HFFc6 (cell line): ENCODE results near the gene MYO18A. TPM values are rescaled to one million over a fixed set of nuclear protein-coding genes. Genes with fewer than 3 reads are reported as not detected.

Experiments
- DNase-seq: peaks from one replicate; pipeline ENCODE4 v3.0.0-alpha.2; 2018
- H3K27ac Mint-ChIP-seq: 2 replicates; pipeline ENCODE4 v1.8.0; 2020; ENCODE audit warnings: mild to moderate bottlenecking, mixed read lengths
- H3K27me3 Mint-ChIP-seq: 2 replicates; pipeline ENCODE4 v1.8.0; 2021; ENCODE audit warnings: mild to moderate bottlenecking, moderate library complexity, mixed read lengths; ENCODE audit not compliant: insufficient read depth
- H3K36me3 Mint-ChIP-seq: 2 replicates; pipeline ENCODE4 v1.8.0; 2021; ENCODE audit warnings: low read depth, mixed read lengths
- H3K4me1 Mint-ChIP-seq: 2 replicates; pipeline ENCODE4 v1.8.0; 2020; ENCODE audit warnings: low read depth, mixed read lengths
- H3K4me3 Mint-ChIP-seq: 2 replicates; pipeline ENCODE4 v1.8.0; 2020; ENCODE audit warnings: mild to moderate bottlenecking, moderate library complexity, mixed read lengths
- H3K9me3 Mint-ChIP-seq: 2 replicates; pipeline ENCODE4 v1.8.0; 2020; ENCODE audit warnings: mild to moderate bottlenecking, mixed read lengths
- CTCF ChIP-seq: fragments of 200-600 bp; sonication (generic); IDR thresholded peaks from 2 replicates; pipeline ENCODE4 v1.5.0; 2021; ENCODE audit warnings: antibody characterized with exemption, mild to moderate bottlenecking
- total RNA-seq, 6 experiments: library from RNA; stranded (reverse); fragmentation: NEBNext Ultra II Directional; extraction: Animal tissue kit (Norgen Biotek cat#: 25700); gene quantifications; 2 replicates in 1 of 6; 3 replicates in 5 of 6; pipeline ENCODE4 v1.2.3, GENCODE V29; 2021

Gene MYO18A
- total RNA-seq, 6 experiments from 2014 or later, result 39.2 to 57.7 (median 42.9) TPM

DNA sequence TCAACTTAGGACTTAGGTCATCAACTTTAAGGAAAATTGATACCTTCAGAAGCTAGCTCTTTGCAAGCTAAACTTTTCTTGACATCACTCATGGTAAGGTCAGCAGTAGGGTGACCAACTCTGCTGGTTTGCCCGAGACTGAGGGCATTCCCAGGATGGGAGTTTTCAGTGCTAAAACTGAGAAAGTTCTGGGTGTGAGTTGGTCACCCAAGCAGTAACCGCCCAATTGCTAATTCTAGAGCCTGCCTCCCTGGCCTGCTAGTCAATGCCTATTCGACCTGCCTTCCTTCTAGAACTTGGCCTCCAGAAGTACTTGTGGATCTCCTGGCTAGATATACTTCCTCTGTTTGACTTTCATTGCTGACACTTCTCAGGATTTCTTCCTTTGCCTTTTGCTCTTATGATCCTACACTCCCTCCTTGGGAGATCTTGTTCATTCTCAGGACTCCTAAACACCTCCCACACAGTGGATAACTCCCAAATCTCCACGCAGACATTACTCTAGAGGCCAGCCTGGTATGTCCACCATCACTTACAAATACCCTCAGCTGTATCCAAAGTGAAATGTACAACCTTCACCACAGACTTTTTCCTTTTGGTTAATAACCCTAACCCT lies 10.5 kb upstream of the MYO18A start:
- peaks cover 17% of the 10 kb centered on the region for H3K27me3 Mint-ChIP-seq
- H3K4me3 Mint-ChIP-seq, result no peak overlapping the region
- DNase-seq, result no peak
- no peak for TF ChIP-seq CTCF
- no peaks in the 10 kb centered on the region for H3K36me3 Mint-ChIP-seq
- no peak overlapping the region for H3K27ac Mint-ChIP-seq
- no peaks in the 10 kb centered on the region for H3K9me3 Mint-ChIP-seq
- peaks cover 9% of the 10 kb centered on the region for H3K4me1 Mint-ChIP-seq

- Mint-ChIP-seq H3K9me3 (no peaks in the 10 kb centered on the region), H3K27ac (no peak overlapping the region), H3K27me3 (peaks cover 12% of the 10 kb centered on the region), H3K4me3 (no peak overlapping the region), H3K36me3 (no peaks in the 10 kb centered on the region), H3K4me1 (peaks cover 2% of the 10 kb centered on the region)
- no peak for DNase-seq
- no peak for TF ChIP-seq CTCF
Measured at GRCh38 chr17:29190039-29190438, 9.8 kb upstream of the MYO18A start.

GRCh38 chr17:29189355-29189754 lies 9.2 kb upstream of the MYO18A start:
- DNase-seq, result no peak
- no peak overlapping the region for H3K27ac Mint-ChIP-seq
- no peaks in the 10 kb centered on the region for H3K36me3 Mint-ChIP-seq
- TF ChIP-seq CTCF, result no peak
- H3K4me1 Mint-ChIP-seq, result no peaks in the 10 kb centered on the region
- no peak overlapping the region for H3K4me3 Mint-ChIP-seq
- no peaks in the 10 kb centered on the region for H3K9me3 Mint-ChIP-seq
- peaks cover 11% of the 10 kb centered on the region for H3K27me3 Mint-ChIP-seq

GRCh38 chr17:29181226-29181625 lies 1.0 kb upstream of the MYO18A start:
- Mint-ChIP-seq H3K27me3 (peaks cover 4% of the 10 kb centered on the region; the same call in 1 of the 2 replicates), H3K4me1 (peaks cover 40% of the 10 kb centered on the region), H3K27ac (no peak overlapping the region), H3K9me3 (no peaks in the 10 kb centered on the region), H3K36me3 (no peaks in the 10 kb centered on the region), H3K4me3 (no peak overlapping the region)
- TF ChIP-seq CTCF, result no peak
- no peak for DNase-seq

- Mint-ChIP-seq H3K27me3 (peaks cover 4% of the 10 kb centered on the region; the same call in 1 of the 2 replicates), H3K36me3 (no peaks in the 10 kb centered on the region), H3K4me1 (peaks cover 45% of the 10 kb centered on the region), H3K27ac (peak overlapping the region; percentile 51; the same call in 1 of the 2 replicates), H3K9me3 (no peaks in the 10 kb centered on the region), H3K4me3 (peak overlapping the region; percentile 68)
- no peak for TF ChIP-seq CTCF
- no peak for DNase-seq
Measured at GRCh38 chr17:29180788-29181160, 576 bp upstream of the MYO18A start.
